Measurements from ENCODE around the gene TBC1D14. TPM values are rescaled to one million over a fixed set of nuclear protein-coding genes. Genes with fewer than 3 reads are reported as not detected.

Gene TBC1D14
- total and polyA plus RNA-seq, 10 of the 15 experiments (the other 5 are each of a cell fraction or from before 2014, with no cell fraction given), result 0.87 to 39.3 (median 30.1) TPM

- H4K20me1 ChIP-seq (ENCODE audit: control insufficient read depth, insufficient read depth), result no peaks in the 10 kb centered on the region
- 98% methylated on average over 7 of the region's 7 CpGs for WGBS (ENCODE audit: insufficient coverage, insufficient replicate concordance, low lambda C conversion rate, missing lambda C conversion rate)
- no peak overlapping the region for H2AFZ ChIP-seq (ENCODE audit: control insufficient read depth, low read depth, low read length)
- H3K79me2 ChIP-seq (ENCODE audit: control insufficient read depth, insufficient read depth, low read length), result no peaks in the 10 kb centered on the region
- H3K36me3 ChIP-seq (ENCODE audit: control insufficient read depth in 2 of 2, insufficient read depth in 2 of 2, low read length in 1 of 2), result peaks cover 24 to 27% of the 10 kb centered on the region in 2 experiments
- in situ Hi-C loops (cut with MboI), result no loop called here
- DNase-seq (ENCODE audit: low read depth, low spot score), result no peak
- ChIA-PET CTCF (interaction anchor here (1.1 kb wide), 1 partner anchor 41 kb away, joined by 3 read pairs; a partner anchor contains a TSS), RAD21 (ENCODE audit: unreplicated experiment) (no interaction called here), SMC1A (ENCODE audit: uncharacterized antibody, unreplicated experiment) (no interaction called here), POLR2A (no interaction called here)
- BruUV-seq (replicated peaks), result no TSS peak
- FAIRE-seq, result no peak
- no peak overlapping the region for H3K27ac ChIP-seq (ENCODE audit: control insufficient read depth, insufficient read depth)
- H3K9ac ChIP-seq (ENCODE audit: control insufficient read depth, insufficient read depth, low read length), result no peak overlapping the region
- H3K4me2 ChIP-seq (ENCODE audit: control insufficient read depth, insufficient read depth), result no peak overlapping the region
- intact Hi-C loops (cut with micrococcal nuclease; ENCODE audit: unreplicated experiment), result no loop called here
- H3K27me3 ChIP-seq (replicated peaks in 1 of 2; ENCODE audit: control insufficient read depth in 2 of 2, insufficient read depth in 2 of 2, low read length in 1 of 2), result no peaks in the 10 kb centered on the region
- H3K9me3 ChIP-seq (replicated peaks; ENCODE audit: control insufficient read depth, insufficient read depth, low read length), result no peaks in the 10 kb centered on the region
- H3K4me1 ChIP-seq (ENCODE audit: control insufficient read depth, insufficient read depth, low read length), result no peaks in the 10 kb centered on the region
- H3K4me3 ChIP-seq, result no peak overlapping the region
- no peak for ATAC-seq
- TF ChIP-seq EZH2 (IDR thresholded peaks at IDR 0.05; ENCODE audit: borderline replicate concordance, control insufficient read depth, low read depth, low read length) (no peak), NFXL1 (IDR thresholded peaks at IDR 0.05; ENCODE audit: borderline replicate concordance) (no peak), KAT2A (conservative IDR thresholded peaks at IDR 0.05; ENCODE audit: control insufficient read depth, low read depth, low read length) (no peak), NFIC (IDR thresholded peaks at IDR 0.05; ENCODE audit: low read depth, low read length) (no peak), ZBTB11 (CRISPR knock-in tag; IDR thresholded peaks at IDR 0.05) (no peak), HCFC1 (IDR thresholded peaks at IDR 0.05; ENCODE audit: low read length) (no peak), RFX5 (IDR thresholded peaks at IDR 0.05; ENCODE audit: low read depth, low read length) (no peak), IKZF2 (IDR thresholded peaks at IDR 0.05) (no peak), NBN (IDR thresholded peaks at IDR 0.05) (no peak)
- TF ChIP-seq, protein P1, sequence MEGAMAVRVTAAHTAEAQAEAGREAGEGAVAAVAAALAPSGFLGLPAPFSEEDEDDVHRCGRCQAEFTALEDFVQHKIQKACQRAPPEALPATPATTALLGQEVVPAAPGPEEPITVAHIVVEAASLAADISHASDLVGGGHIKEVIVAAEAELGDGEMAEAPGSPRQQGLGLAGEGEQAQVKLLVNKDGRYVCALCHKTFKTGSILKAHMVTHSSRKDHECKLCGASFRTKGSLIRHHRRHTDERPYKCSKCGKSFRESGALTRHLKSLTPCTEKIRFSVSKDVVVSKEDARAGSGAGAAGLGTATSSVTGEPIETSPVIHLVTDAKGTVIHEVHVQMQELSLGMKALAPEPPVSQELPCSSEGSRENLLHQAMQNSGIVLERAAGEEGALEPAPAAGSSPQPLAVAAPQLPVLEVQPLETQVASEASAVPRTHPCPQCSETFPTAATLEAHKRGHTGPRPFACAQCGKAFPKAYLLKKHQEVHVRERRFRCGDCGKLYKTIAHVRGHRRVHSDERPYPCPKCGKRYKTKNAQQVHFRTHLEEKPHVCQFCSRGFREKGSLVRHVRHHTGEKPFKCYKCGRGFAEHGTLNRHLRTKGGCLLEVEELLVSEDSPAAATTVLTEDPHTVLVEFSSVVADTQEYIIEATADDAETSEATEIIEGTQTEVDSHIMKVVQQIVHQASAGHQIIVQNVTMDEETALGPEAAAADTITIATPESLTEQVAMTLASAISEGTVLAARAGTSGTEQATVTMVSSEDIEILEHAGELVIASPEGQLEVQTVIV (IDR thresholded peaks at IDR 0.05; ENCODE audit: borderline replicate concordance, partially characterized antibody), result no peak
- TF ChIP-seq, protein P2, sequence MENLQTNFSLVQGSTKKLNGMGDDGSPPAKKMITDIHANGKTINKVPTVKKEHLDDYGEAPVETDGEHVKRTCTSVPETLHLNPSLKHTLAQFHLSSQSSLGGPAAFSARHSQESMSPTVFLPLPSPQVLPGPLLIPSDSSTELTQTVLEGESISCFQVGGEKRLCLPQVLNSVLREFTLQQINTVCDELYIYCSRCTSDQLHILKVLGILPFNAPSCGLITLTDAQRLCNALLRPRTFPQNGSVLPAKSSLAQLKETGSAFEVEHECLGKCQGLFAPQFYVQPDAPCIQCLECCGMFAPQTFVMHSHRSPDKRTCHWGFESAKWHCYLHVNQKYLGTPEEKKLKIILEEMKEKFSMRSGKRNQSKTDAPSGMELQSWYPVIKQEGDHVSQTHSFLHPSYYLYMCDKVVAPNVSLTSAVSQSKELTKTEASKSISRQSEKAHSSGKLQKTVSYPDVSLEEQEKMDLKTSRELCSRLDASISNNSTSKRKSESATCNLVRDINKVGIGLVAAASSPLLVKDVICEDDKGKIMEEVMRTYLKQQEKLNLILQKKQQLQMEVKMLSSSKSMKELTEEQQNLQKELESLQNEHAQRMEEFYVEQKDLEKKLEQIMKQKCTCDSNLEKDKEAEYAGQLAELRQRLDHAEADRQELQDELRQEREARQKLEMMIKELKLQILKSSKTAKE (IDR thresholded peaks at IDR 0.05; ENCODE audit: low read depth, poor library complexity, severe bottlenecking), result no peak
- TF ChIP-seq, protein P3, sequence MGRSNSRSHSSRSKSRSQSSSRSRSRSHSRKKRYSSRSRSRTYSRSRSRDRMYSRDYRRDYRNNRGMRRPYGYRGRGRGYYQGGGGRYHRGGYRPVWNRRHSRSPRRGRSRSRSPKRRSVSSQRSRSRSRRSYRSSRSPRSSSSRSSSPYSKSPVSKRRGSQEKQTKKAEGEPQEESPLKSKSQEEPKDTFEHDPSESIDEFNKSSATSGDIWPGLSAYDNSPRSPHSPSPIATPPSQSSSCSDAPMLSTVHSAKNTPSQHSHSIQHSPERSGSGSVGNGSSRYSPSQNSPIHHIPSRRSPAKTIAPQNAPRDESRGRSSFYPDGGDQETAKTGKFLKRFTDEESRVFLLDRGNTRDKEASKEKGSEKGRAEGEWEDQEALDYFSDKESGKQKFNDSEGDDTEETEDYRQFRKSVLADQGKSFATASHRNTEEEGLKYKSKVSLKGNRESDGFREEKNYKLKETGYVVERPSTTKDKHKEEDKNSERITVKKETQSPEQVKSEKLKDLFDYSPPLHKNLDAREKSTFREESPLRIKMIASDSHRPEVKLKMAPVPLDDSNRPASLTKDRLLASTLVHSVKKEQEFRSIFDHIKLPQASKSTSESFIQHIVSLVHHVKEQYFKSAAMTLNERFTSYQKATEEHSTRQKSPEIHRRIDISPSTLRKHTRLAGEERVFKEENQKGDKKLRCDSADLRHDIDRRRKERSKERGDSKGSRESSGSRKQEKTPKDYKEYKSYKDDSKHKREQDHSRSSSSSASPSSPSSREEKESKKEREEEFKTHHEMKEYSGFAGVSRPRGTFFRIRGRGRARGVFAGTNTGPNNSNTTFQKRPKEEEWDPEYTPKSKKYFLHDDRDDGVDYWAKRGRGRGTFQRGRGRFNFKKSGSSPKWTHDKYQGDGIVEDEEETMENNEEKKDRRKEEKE (IDR thresholded peaks at IDR 0.05), result no peak
These were observed 91.6 kb downstream of the TBC1D14 start for GRCh38 chr4:7001271-7001670.
